Measurements from ENCODE around the gene COL4A4.
"Not testable (repeated sequence)": the region's sequence is repeated elsewhere in the genome, so short reads cannot be mapped to it uniquely, and the experiment has no call there.

COL4A4 gene

GRCh38 chr2:227163998-227164762 lies at the start of gene COL4A4, which contains the start of gene COL4A3:
Gene COL4A4 (minus strand): TSS chr2:227164205. CDS start chr2:227147483, 16,722 bp downstream.
Gene COL4A3 (plus strand): TSS chr2:227164624. CDS start chr2:227164727, 103 bp downstream.
- DNase-seq = no peak

DNA sequence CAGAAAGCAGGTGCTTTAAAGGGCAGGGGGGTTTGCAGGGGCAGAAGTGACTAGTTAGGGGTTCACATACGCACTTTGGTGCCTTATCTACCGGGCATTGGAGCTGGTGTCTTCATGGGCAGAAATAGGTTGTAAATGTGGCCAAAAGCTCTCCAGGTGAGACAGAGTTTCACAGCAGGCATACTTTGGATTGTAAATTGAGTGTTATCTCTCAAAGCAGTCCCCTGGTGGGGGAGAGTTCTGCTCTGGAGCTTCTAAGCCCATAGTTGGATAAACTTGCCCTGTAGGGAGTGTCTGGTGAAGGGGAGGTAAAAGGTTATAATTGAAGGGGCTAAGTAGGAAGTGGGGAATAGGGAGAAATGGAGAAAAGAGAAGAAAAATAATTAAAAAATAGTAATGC lies 43.6 kb upstream of the COL4A4 start:
- DNase-seq = no peak

DNA sequence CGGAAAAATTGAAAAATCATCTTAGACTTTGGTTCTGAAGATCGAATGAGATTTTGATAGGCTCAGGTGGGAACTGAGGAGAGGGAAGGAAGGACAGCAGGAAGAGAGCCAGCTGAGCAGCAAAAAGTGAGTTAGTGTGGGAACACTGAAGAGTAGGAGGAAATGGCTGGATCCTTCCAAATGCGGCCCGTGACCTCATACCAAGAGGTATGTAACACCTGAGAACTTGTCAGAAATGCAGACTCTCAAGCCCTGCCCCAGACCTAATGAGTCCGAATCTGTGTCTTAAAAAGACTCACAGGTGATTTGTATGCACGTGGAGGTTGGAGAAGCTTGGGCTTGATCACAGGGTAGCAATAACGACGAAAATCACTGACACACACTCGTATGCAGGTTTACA lies 42.4 kb upstream of the COL4A4 start:
- no peak for DNase-seq

DNA sequence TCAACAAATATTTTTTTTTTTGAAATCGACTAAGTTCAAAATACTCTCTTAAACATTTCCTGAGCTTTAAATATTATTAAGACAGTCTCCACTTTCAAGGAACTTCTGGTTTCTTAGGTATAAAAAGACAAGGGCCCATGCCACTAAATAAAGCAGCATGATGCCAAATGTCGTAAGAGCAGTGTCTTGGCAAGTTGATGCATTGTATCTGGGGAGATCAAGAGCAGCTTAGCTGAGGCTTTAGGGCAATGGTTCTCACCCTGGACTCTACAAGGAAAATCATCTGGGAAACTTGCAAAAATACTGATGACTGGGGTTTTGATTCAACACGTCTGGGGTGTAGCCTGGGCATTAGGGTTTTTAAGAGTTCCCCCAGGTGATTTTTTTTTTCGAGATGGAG lies 41.7 kb upstream of the COL4A4 start:
- DNase-seq = no peak

DNA sequence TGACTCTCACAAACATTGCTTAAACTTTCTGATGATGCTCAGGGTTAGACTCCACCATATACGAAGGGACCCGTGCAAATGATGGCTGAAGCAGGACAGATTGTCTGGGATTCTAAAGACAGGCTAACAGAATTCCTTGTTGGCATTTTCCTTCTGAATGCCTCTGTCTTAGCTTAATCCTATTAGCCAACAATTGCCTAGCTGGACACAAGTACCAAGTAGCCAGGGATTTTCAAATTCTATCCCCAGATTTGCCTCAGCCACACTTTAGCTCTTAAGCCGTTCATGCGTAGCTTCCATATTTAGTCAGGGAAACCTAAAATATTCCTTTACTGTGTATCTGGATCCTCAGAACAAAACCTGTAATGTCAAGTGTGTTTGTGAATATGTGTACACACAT lies 40.4 kb upstream of the COL4A4 start:
- no peak for DNase-seq

DNA sequence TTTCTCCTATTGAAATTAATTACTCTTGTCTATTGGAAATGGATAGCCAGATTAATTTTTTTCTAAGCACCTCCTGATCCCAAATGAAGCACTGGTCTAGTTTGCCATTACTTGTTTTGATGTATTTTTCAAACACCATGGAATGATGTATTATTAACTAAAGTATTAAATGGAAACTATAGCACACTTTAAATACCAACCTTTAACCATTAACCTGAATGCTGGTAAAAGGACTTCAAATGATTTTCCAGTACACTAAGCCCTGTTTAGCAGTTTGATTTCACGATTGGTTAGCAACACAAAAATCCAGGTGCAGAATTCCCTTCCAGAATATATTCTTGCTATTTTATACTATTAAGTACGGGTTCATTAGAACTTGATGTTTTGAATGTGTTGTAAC lies 37.8 kb upstream of the COL4A4 start:
- no peak for DNase-seq

DNA sequence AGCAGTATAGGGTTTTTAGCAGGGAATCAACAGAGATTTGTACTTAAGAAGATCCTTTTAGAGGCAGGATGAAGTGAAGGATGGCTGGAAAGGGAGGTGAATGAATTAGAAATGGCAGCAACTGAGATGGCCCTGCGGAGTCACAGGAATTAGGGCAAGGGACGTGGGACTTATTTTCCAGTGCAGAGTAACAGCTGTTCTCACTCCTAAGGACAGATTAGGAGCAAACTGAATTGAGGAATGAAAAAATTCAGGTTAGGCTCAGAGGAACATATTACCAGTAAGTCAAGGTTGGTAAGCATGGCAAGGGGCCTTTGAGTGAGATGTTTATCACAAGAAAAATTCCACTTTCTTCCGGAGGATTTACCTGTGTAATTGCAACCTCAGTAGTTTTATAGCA lies 34.9 kb upstream of the COL4A4 start:
- DNase-seq = no peak

DNA sequence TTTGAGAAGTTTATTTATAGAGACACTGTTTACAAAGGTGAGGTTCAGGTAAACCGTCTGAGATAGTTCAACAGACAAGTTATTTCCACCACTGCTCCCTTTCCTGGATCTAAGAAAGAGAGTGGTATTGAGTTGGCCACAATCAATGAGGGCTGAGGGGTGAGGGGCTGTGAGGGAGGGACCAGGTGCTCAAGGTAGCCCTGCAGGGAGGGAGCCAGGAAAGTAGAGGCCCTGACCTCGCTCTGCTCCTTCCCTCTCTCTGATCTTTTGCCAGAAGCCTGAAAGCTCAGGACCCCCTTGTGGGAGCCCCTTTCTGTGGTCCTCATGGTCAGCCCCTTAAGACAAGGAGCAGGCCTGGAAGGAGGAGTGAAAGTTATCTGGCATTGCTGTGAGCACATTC lies 30.2 kb upstream of the COL4A4 start:
- DNase-seq = no peak

GRCh38 chr2:227192491-227192890 lies 28.5 kb upstream of the COL4A4 start:
- DNase-seq = no peak

DNA sequence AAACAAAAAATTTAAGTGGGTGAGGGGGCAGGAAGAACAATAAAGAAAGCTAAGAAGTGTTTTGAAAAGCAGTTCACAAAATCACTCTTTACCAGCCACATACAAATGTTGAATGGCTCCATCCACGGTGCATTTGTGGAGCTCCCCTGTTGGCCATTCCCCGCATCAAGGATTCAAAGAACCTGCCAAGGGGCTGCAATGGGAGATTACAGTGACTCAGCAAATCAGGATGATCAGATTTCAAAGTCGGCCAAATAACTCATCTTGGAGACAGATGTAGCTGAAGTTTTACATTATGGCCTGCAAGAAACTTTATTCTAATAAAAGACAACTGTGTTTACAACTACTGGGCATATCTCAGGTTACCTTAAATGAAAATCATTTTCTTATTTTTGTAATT lies 27.4 kb upstream of the COL4A4 start:
- DNase-seq = no peak

GRCh38 chr2:227188292-227188691 lies 24.3 kb upstream of the COL4A4 start:
- no peak for DNase-seq

DNA sequence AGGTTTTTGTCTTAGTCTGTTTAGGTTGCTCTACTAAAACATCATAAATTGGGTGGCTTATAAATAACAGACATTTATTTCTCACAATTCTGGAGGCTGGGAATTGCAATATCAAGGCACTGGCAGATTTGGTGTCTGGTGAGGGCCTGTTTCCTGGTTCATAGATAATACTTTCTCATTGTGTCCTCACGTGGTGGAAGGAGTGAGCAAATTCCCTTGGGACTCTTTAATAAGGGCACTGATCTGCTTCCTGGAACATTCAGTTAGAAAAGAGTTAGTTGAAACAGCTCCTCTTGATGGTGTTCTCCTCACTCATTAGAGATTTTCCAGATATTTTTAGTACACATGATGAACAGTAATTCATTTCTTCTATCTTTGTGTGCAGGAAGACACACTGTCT lies 22.7 kb upstream of the COL4A4 start:
- no peak for DNase-seq

DNA sequence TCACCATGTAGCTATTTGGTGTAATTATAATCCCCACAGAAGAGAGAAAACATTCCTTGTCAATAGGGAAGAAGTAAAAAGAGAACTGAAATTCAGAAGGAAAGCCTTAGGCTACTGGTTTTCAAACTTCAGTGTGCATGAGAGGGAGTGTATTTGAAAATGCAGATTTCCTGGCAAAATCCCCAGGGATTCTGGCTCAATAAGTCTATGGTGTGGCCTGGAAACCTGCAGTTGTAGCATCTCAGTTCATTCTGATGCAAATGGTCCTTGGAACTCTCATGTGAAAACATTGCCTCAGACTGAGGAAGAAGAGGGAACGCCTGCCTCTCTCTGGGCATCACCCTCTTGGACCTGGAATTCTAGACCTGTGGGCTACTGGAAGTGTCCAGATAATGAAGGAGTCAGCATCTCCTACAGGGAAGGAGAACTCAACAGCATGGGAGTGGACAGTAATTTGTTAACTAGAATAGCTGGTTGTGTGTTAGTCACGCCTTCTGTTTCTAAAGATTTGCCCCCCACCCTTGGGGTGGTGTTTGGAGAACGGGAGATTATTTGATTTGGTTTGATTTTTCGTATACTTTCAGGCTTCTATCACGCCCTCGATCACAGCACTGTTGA lies 21.7 kb upstream of the COL4A4 start:
- DNase-seq = no peak

DNA sequence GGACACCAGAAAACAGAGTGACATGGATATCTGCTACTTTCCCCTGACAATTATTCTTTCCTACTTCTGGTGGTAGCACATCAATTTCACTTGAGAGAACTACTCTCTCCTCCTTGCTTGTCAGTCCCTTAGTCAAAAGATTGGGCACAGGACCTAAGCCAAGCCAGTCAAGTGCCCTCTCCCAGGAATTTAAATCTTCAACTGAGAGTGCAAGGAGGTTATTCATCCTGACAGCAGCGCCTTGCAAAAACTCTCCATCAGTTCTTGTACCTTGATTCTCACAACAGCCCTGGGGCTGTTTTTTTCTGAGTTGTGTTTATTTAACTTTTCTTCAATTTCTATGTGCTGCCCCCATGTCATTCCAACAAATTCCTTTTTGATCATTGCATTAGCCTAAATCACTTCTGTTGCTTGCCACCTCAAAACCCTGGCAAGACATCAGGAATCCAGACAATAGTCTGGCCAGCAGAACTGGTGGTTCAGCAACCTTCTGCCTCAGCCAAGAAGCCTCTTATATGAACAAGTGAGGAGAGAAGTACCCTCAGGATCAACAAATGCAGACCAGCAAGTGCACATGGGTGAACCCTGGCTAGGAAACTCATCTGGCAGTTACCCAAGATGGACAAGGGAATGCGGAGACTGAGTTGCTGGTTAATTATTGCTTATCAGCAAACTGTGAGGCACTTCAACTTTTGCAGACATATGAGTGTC lies 19.8 kb upstream of the COL4A4 start:
- DNase-seq = no peak

GRCh38 chr2:227182765-227183164 lies 18.8 kb upstream of the COL4A4 start:
- no peak for DNase-seq

DNA sequence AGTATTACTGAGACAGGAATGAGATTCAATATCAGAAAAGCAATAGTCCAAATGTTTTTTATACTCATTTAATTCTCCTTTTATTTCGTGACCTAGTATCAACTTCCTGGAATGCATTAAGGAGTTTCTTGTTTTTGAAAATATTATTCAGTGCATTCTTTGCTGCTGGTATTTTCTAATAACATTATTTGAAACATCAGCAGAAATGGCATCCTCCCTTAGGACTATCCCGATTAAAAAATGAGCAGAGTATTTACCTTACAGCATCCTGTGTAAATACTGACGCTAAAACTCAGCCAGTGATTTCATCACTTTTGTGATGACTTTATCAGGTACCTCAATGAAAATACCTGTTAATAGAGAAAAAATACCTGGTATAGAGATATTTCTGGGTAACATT lies 16.8 kb upstream of the COL4A4 start:
- no peak for DNase-seq

- DNase-seq = no peak
Observed at GRCh38 chr2:227179988-227180685, 16.1 kb upstream of the COL4A4 start.

DNA sequence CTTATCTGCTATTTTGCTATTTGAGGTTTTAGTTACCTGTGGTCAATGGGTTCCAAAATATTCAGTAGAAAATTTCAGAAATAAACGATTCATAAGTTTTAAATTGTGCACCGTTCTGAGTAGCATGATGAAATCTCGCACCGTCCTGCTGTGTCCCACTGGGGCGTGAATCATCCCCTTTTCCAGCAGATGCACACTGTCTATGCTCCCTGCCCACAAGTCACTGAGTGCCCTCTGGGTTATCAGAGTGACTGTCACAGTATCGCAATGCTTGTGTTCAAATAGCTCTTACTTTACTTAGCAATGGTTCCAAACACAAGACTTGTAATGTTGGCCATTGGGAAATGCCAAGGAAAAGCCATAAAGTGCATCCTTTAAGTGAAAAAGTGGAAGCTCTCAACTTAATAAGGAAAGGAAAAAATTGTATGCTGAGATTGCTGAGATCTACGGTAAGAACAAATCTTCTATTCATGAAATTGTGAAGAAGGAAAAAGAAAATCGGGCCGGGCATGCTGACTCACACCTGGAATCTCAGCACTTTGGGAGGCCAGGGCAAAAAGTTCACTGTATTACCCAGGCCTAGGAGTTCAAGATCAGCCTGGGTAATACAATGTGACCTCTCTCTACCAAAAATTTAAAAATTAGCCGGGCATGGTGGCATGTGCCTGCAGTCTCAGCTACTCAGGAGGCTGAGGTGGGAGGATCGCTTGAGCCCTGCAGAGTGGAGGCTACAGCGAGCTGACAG lies 13.8 kb upstream of the COL4A4 start:
- DNase-seq = no peak

- DNase-seq = not testable (repeated sequence)
Observed at GRCh38 chr2:227171779-227172178, 7.8 kb upstream of the COL4A4 start.

- peak; percentile 26 for DNase-seq
Observed at GRCh38 chr2:227164763-227165291, 822 bp upstream of the COL4A4 start.

DNA sequence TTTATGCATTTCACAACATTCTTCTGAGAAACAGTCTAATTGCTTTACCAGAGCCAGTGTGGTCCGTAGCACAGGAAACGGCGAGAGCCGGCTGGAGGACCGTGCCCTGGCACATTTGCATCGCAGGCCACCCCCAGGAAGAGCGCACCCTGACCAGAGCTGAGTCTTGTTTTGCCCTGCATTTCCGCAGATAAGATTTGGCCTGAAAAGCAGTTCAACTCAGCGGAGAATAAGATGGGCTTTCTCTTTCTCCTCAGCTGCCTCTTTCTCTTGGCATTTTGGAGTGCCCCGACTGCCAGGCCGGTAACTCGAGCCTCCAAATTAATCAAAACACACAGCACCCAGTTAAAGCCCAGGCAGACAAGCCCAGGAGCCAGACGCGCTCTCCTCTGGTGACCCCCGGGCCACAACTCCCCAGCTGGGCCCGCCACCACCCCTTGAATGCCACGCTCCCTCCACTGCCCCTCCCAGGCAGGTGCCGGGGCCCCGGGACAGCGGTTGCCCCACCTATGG lies 464 bp downstream of the COL4A4 start:
- DNase-seq = no peak

- DNase-seq = no peak
Observed at GRCh38 chr2:227161947-227162346, 2.1 kb downstream of the COL4A4 start.
